ENCODE results near the gene PDK2. TPM values are rescaled to one million over a fixed set of nuclear protein-coding genes. Genes with fewer than 3 reads are reported as not detected.

The PDK2 gene
- total and polyA plus RNA-seq, 2 experiments from 2014 or later, result 30.2 to 48.1 TPM

DNA sequence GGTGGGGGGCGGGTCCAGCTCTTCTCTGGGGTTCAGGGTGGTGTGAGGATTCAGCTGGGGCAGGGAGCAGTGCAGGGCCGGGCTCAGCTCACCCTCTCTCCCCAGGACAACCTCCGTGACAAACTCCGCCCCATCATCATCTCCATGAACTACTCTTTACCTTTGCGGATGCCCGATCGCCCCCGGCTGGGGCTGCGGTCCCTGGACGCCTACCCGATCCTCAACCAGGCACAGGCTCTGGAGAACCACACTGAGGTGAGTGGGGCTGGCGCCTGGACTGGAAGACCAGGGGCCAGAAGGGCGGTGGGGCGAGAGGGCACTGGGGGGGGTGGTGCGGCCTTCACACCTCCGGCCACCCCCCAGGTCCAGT is 18.9 kb upstream of the PDK2 start:
- no peak overlapping the region for H3K4me3 ChIP-seq
- H2AFZ ChIP-seq, result no peak overlapping the region
- H3K9me2 ChIP-seq (ENCODE audit: insufficient read depth), result no peaks in the 10 kb centered on the region
- no peak for DNase-seq
- H4K20me1 ChIP-seq (ENCODE audit: insufficient read depth), result no peaks in the 10 kb centered on the region
- 85 to 88% methylated on average over 14 to 16 of the region's 16 CpGs for WGBS, 2 experiments (ENCODE audit: low coverage in 1 of 2, low lambda C conversion rate in 2 of 2, missing lambda C conversion rate in 2 of 2)
- H3K27ac ChIP-seq, result no peak overlapping the region
- H3K9ac ChIP-seq, result no peak overlapping the region
- H3K79me2 ChIP-seq (ENCODE audit: insufficient read depth), result peaks cover 51% of the 10 kb centered on the region
- no peaks in the 10 kb centered on the region for H3K9me3 ChIP-seq (ENCODE audit: low read depth)
- no peak overlapping the region for H3K4me2 ChIP-seq (ENCODE audit: unreplicated experiment)
- no peaks in the 10 kb centered on the region for H3K4me1 ChIP-seq (ENCODE audit: insufficient read depth)
- no peaks in the 10 kb centered on the region for H3K27me3 ChIP-seq (replicated peaks; ENCODE audit: insufficient read depth)
- TF ChIP-seq EZH2phosphoT487 (IDR thresholded peaks at IDR 0.05; ENCODE audit: insufficient read depth, low read depth) (no peak), EZH2 (IDR thresholded peaks at IDR 0.05; ENCODE audit: insufficient read depth, poor library complexity, severe bottlenecking) (no peak)
- in situ Hi-C loops (cut with MboI), result no loop called here
- peaks cover 74% of the 10 kb centered on the region for H3K36me3 ChIP-seq (ENCODE audit: low read depth)
- peaks cover 15% of the 10 kb centered on the region for H3F3A ChIP-seq (ENCODE audit: insufficient read depth)

- H3K9ac ChIP-seq, result no peak overlapping the region
- TF ChIP-seq EZH2 (IDR thresholded peaks at IDR 0.05; ENCODE audit: insufficient read depth, poor library complexity, severe bottlenecking), result no peak
- TF ChIP-seq EZH2phosphoT487 (IDR thresholded peaks at IDR 0.05; ENCODE audit: insufficient read depth, low read depth), result no peak
- no peaks in the 10 kb centered on the region for H4K20me1 ChIP-seq (ENCODE audit: insufficient read depth)
- H2AFZ ChIP-seq, result no peak overlapping the region
- H3K27me3 ChIP-seq (replicated peaks; ENCODE audit: insufficient read depth), result no peaks in the 10 kb centered on the region
- H3K4me3 ChIP-seq, result no peak overlapping the region
- H3K4me2 ChIP-seq (ENCODE audit: unreplicated experiment), result no peak overlapping the region
- H3K9me3 ChIP-seq (ENCODE audit: low read depth), result no peaks in the 10 kb centered on the region
- in situ Hi-C loops (cut with MboI), result no loop called here
- peaks cover 15% of the 10 kb centered on the region for H3F3A ChIP-seq (ENCODE audit: insufficient read depth)
- no peak overlapping the region for H3K27ac ChIP-seq
- no peaks in the 10 kb centered on the region for H3K9me2 ChIP-seq (ENCODE audit: insufficient read depth)
- DNase-seq, result no peak
- peaks cover 46% of the 10 kb centered on the region for H3K79me2 ChIP-seq (ENCODE audit: insufficient read depth)
- peaks cover 74% of the 10 kb centered on the region for H3K36me3 ChIP-seq (ENCODE audit: low read depth)
- 58 to 69% methylated on average over 26 to 39 of the region's 39 CpGs for WGBS, 2 experiments (ENCODE audit: low coverage in 1 of 2, low lambda C conversion rate in 2 of 2, missing lambda C conversion rate in 2 of 2)
- H3K4me1 ChIP-seq (ENCODE audit: insufficient read depth), result no peaks in the 10 kb centered on the region
Measured at GRCh38 chr17:50076591-50077235, 18.4 kb upstream of the PDK2 start.

DNA sequence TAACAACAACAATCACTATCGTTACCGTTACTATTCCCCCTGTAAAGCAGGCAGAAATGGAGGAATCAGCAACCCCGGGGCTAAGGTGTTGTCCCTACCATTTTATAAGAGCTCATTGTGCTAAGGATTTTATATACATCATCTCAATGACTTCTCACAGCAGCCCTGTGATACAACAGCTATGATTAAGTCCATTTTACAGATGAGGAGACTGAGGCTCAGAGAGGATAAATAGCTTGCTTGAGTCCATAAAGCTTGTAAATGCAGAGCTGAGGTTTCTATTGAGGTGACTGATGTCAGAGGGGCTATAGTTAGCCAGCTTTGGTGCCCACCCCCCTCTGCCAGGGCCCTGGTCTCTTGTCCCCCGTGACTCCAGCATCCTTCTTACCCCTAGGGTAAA is 16.7 kb upstream of the PDK2 start:
- WGBS, 2 experiments (ENCODE audit: low coverage in 1 of 2, low lambda C conversion rate in 2 of 2, missing lambda C conversion rate in 2 of 2), result 97 to 99% methylated on average over 4 of the region's 4 CpGs
- H3K9me2 ChIP-seq (ENCODE audit: insufficient read depth), result no peaks in the 10 kb centered on the region
- H4K20me1 ChIP-seq (ENCODE audit: insufficient read depth), result no peaks in the 10 kb centered on the region
- DNase-seq, result no peak
- TF ChIP-seq EZH2 (IDR thresholded peaks at IDR 0.05; ENCODE audit: insufficient read depth, poor library complexity, severe bottlenecking) (no peak), EZH2phosphoT487 (IDR thresholded peaks at IDR 0.05; ENCODE audit: insufficient read depth, low read depth) (no peak)
- no peak overlapping the region for H3K4me2 ChIP-seq (ENCODE audit: unreplicated experiment)
- no peak overlapping the region for H3K9ac ChIP-seq
- no peak overlapping the region for H2AFZ ChIP-seq
- no peaks in the 10 kb centered on the region for H3K4me1 ChIP-seq (ENCODE audit: insufficient read depth)
- peaks cover 76% of the 10 kb centered on the region for H3K36me3 ChIP-seq (ENCODE audit: low read depth)
- in situ Hi-C loops (cut with MboI), result no loop called here
- H3K27ac ChIP-seq, result no peak overlapping the region
- peaks cover 27% of the 10 kb centered on the region for H3F3A ChIP-seq (ENCODE audit: insufficient read depth)
- H3K27me3 ChIP-seq (replicated peaks; ENCODE audit: insufficient read depth), result no peaks in the 10 kb centered on the region
- no peaks in the 10 kb centered on the region for H3K9me3 ChIP-seq (ENCODE audit: low read depth)
- H3K4me3 ChIP-seq, result no peak overlapping the region
- peaks cover 38% of the 10 kb centered on the region for H3K79me2 ChIP-seq (ENCODE audit: insufficient read depth)

GRCh38 chr17:50079334-50080095 is 15.6 kb upstream of the PDK2 start:
- no peaks in the 10 kb centered on the region for H3K27me3 ChIP-seq (replicated peaks; ENCODE audit: insufficient read depth)
- H3K79me2 ChIP-seq (ENCODE audit: insufficient read depth), result peaks cover 28% of the 10 kb centered on the region

More at GRCh38 chr17:50079334-50080095, 15.6 kb upstream of the PDK2 start:
- Histone ChIP-seq H3K4me3 (no peak overlapping the region), H3K9ac (no peak overlapping the region), H3K9me3 (ENCODE audit: low read depth) (no peaks in the 10 kb centered on the region), H4K20me1 (ENCODE audit: insufficient read depth) (no peaks in the 10 kb centered on the region), H2AFZ (no peak overlapping the region), H3K9me2 (ENCODE audit: insufficient read depth) (no peaks in the 10 kb centered on the region), H3F3A (ENCODE audit: insufficient read depth) (peaks cover 36% of the 10 kb centered on the region), H3K27ac (no peak overlapping the region), H3K4me1 (ENCODE audit: insufficient read depth) (no peaks in the 10 kb centered on the region), H3K4me2 (ENCODE audit: unreplicated experiment) (no peak overlapping the region), H3K36me3 (ENCODE audit: low read depth) (peaks cover 76% of the 10 kb centered on the region)
- 76 to 86% methylated on average over 12 of the region's 12 CpGs for whole genome bisulfite sequencing, 2 experiments (ENCODE audit: low coverage in 1 of 2, low lambda C conversion rate in 2 of 2, missing lambda C conversion rate in 2 of 2)
- TF ChIP-seq EZH2 (IDR thresholded peaks at IDR 0.05; ENCODE audit: insufficient read depth, poor library complexity, severe bottlenecking), result no peak
- no peak for TF ChIP-seq EZH2phosphoT487 (IDR thresholded peaks at IDR 0.05; ENCODE audit: insufficient read depth, low read depth)
- peak; percentile 74 for DNase-seq
- in situ Hi-C loops (cut with MboI), result loop anchor here (10.0 kb wide), 1 partner anchor 55 kb away; no protein-coding TSS in a partner anchor

Data from GM23248 (cell line).